Activated T-cell treated with anti-CD3 and anti-CD28 coated beads for 48 hours (primary cell): Measurements from ENCODE around the gene WHAMM.
"Not testable (repeated sequence)": the region's sequence is repeated elsewhere in the genome, so short reads cannot be mapped to it uniquely, and the experiment has no call there.

Experiments used
- DNase-seq: peaks from one replicate; pipeline ENCODE4 v3.0.0-alpha.2; 2020; ENCODE audit warnings: low read depth

Gene WHAMM

DNA sequence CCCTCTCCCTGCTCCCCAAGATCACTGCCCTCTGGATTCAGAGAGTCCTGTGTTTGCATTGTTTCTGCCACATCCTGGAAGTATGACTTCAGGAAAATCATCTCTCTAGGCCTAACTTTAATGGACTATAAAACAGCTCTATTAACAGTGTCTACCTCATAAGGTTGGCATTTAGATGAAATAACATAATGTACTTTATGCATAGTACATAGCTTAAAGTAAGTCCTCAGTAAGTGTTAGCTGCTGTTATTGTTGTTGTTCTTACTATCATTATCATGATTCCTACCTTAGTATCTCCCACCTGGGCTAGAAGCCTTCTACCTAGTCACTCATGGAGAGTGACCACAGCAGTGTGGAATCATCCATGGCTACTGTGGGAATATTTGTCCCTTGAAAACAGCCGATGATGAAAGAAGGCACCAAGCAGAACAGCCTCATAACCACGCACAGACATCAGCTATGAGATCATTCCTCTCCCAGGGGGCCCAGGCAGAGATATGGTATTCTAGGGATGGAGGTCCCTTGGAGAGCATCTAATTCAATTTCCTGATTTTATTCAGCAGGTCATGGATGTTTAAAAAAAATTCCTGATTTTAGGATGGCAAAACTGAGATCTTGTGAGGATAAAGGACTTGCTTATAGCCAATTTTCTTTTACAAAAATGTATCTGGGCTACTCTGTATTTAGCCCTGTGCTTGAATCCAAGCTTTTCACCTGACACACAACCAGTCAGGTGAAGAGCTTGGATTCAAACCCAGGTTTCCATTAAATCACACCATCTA, 5.4 kb upstream of the WHAMM start:
- DNase-seq: no peak

DNA sequence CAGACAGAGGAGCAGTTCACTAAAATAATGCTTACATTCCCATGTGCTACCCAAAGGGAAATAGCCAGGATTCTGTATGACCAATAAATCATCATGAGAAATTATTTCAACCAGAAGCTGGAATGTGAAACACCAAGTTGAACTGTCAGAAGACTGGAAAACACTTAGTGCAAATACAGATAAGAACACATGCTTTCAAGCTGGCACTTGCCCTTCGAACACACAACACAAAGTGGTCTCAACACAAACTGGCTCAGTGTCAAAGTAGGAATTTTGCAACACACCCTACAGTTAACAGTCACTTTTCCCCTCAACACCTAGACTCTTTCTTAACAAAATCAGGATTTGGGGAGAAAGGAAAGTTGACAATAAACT, 4.9 kb upstream of the WHAMM start:
- DNase-seq: no peak

DNA sequence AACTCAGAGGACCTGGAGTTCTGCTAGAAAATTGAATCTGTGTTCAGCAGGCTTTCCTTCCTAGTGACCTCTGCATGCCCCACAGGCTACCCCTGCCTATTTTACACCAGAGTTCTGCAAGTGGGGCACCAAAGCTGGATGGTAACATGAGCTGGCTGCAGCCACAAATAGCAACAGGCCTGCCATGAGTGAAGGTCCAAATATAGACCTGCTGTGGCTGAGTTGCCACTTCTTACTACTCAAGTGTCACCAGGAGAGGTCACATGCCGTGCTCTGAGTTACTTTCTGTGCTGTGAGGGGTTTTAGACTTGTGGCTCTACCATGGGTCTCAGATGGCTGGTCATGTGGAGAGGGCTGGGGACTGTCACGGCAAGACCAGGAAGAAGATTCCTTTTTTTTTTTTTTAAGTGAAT, 3.4 kb upstream of the WHAMM start, which contains the start of gene FSD2:
Gene FSD2, minus strand, starts transcription at position 76 of the 413 bp plus-strand sequence. CDS start 18,679 bp downstream, outside the sequence.
- no peak for DNase-seq

DNA sequence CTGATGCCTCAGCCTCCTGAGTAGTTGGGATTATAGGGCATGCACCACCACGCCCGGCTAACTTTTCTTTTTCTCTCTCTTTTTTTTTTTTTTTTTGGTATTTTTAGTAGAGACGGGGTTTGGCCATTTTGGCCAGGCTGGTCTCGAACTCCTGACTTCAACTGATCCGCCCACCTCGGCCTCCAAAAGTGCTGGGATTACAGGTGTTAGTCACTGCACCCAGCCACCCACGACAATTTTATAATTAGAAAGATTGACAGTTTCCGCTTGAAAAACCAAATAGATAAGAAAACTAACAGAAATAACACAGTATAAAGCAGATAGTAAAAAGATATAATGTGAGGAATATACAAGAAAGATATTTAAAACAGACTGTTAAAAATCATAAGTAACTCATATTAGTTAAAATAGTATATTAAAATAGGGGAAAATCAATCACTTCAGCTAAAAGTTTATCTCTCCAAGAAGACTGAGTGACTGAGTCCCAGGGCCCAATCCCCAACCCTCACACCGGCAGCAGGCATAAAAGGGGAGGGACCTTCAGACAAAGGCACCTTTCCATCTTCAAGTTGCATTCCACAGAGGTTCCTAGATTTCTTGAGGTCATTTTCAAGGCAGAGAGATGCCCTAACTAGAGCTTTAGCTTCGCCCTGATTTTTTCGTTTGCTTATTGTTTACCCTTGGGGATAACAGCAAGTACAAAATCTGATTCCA, 1.4 kb upstream of the WHAMM start:
- DNase-seq: no peak

DNA sequence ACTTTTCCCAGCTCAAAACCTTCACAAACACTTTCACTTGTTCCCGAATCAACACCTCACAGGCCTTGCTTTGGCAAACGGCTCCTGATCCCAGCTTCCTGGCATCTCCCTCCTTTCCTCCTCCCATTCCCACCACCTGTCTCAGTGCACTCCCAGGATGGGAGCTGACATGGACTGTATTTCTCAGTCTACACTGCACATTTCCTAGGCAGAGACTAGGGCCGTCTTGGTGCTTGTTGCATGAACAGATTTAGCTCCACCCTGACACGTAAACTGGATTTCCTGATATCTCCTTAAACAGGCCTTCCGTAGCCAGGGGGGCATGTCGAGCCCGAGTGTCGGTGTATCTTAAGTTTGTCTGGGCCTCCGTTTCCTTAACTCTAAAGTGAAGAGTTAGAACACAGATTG, 790 bp upstream of the WHAMM start:
- DNase-seq: no peak

DNA sequence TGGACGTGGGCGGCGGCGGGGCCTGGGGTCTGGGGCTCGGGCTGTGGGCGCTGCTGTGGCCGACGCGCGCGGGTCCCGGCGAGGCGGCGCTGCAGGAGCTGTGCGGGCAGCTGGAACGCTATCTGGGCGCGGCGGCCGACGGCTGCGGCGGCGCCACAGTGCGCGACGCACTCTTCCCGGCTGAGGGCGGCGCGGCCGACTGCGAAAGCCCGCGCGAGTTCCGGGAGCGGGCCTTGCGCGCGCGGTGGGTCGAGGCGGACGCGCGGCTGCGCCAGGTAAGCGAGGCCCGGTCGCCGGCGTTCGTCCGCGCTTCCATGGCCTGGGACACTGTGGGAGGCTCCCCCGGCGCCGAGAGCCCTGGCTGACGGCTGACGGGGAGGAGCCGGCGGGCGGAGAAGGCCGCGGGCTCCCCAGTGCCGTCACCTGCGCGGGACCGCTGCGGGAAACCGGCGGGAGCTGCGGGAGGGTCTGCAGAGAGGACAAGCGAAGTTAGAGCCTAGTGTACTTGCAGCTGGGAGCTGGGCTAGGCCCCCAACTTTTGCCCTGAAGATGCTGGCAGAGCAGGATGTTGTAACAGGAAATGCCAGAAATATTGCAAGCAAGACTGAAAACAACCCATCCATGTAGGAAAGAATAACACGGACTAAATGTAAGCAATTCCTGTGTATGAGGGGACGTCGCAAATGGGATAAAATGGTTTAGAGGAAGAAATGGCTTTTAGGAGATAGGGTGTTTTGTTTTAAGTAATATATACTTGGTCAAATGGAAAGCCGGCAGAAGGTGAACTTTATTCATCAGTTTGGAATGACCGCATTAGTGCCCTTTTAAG, 847 bp downstream of the WHAMM start:
- DNase-seq: peak; percentile 31

DNA sequence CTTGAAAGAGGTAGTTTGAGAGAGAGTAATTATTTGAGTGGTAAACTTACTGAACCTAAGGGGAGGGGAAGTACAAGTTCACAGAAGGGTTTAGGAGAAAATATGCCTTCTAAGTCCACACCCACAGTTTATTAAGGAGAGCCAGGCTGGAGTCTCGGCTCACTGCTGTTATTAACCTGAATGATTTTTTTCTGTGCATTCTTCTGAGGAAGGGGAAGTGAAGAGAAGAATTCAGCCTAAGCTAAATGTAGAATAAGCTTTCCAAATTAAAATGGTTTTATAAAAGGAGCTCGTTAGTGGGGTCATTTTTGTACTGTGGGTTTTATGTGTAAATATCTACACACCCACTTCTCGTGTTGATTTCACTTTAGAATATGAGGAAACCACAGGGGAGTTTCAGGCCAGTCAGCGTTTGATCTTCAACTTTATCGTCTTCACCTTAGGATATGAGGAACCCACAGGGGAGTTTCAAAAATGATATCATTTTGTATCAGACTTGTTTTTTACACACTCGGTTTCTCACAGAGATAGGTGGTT, 1.5 kb downstream of the WHAMM start:
- no peak for DNase-seq

DNA sequence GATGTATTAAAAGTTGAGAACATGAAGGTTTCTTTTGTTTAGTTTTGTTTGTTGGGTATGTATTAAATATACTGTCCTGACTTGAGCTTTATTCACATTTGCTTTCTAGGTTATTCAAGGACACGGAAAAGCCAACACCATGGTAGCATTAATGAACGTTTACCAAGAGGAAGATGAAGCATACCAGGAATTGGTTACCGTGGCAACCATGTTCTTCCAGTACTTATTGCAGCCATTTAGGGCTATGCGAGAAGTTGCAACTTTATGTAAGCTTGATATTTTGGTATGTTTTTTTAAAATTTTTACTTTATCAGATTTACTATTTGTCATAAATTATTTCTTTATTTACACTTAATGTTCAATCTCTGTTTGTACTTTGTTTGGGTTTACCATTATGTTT, 3.6 kb downstream of the WHAMM start:
- no peak for DNase-seq

DNA sequence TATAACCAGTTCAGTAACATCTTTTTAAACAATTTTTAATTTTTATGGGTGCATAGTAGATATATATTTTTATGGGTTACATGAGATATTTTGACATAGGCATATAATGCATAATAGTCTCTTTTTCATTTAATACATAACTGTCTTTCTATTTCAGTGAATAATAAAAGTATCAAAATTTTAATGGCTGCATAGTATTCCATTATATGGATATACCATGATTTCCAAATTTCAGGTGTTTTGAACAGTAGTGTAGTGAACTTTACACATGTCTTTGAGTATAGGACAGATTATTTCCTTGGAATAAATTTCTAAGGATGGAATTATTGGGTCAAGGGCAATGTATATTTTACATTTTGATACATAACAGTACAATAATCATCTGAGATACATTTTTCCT, 10.7 kb downstream of the WHAMM start:
- DNase-seq: no peak

DNA sequence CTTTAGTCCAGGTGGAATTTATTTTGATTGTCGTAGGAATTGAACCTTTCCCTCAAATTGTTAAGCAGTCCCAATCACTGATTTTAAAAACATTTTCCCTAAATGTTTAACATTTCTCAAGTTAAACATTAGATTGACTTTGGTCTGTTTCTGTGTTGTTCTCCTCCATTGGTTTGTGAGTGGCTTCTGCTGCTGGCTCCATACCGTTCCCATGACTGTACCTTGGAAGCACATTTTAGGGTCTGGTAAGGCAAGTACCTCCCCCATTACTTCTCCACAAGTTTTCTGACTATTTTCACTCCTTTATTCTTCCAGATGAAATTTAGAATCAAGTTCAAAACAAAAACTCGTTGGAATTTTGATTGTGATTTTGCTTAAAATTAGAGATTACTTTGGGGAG, 12.0 kb downstream of the WHAMM start:
- not testable (repeated sequence) for DNase-seq

DNA sequence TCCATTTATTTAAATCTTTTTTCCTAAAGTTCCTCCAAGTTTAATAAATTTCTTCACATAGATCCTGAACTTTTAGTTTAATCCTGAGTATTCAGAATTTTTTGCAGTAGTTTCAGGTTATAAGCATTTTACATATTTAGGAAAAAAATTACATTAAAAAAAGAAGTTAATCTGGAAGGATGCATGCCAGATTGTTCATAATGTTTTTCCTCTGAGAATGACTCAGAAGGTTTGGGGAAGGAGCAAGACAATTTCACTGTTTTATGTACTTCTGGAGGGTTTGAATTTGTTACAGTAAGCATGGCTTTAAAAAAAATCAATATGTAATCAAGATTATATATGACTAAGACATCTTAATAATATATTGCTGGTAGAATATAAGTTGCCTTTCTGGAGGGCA, 12.4 kb downstream of the WHAMM start:
- DNase-seq: not testable (repeated sequence)

DNA sequence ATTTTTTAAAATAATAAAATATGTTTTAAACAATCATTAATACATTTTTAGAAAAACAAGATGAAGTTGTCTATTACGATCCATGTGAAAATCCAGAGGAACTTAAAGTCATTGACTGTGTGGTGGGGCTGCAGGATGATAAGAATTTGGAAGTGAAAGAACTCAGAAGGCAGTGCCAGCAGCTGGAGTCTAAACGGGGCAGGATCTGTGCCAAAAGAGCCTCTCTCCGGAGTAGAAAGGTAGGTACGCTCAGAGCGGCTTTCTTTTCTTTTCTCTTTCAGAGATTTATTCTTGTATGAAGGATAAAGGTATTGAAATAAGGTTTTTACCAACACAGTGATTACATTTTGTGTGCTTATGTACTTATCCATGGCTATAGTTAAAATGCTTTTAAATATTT, 13.6 kb downstream of the WHAMM start:
- no peak for DNase-seq

DNA sequence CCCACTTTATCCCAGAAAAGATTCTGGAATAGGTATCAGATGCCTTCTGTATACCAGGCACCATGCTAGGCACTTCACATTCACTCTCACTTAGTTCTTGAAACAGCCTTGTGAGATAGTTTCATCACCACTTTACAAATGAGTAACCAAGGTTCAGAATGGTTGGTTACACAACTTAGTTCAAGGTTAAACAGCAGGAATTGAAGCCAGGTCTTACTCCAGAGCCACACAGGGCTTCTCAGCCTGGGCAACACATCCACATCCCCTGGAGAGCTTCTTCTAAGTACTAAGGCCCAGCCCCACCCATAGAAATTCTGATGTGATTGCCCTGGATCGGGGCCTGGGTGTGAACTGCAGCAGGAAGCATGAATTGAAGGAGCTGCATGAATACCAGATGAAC, 18.6 kb downstream of the WHAMM start:
- no peak for DNase-seq

DNA sequence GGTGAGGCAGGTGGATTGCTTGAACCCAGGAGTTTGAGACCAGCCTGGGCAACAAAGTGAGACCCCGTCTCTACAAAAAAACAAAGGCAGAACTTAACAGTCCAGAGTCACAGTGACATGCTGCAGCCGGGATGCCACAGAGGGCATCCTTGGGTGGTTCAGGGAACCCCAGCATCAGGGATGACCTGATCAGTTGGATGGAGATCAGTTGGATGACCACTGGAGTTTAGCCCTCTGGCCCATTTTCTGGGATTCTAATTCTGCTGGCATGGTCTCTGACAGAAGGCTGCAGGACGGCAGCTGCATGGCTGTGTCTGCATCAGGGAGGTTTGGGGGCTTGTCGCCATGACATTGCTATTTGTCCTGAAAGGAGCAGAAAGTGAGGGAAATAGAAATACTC, 19.8 kb downstream of the WHAMM start:
- no peak for DNase-seq

DNA sequence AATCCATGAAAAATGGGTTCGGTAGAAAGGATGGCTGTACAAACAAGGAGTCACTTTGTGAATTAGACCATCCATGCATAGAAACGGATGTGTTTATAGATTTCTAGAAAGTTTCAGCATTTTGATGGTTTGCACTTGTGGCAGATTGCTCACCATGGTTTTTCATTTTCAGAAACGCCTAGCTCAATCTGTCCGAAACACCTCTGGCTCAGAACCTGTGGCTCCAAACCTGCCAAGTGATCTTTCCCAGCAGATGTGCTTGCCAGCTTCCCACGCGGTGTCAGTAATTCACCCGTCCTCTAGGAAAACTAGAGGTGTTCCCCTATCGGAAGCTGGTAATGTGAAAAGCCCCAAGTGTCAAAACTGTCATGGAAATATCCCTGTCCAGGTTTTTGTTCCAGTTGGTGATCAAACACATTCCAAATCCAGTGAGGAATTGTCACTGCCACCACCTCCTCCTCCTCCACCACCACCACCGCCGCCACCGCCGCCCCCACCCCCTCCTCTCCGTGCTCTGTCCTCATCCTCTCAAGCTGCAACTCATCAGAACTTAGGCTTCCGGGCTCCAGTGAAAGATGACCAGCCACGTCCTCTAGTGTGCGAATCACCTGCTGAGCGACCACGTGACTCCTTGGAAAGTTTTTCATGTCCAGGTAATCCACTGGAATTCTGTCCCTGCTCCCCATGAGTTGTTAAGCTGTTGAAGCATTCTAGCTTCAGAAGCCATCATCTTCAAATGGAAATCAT, 21.2 kb downstream of the WHAMM start:
- no peak for DNase-seq

DNA sequence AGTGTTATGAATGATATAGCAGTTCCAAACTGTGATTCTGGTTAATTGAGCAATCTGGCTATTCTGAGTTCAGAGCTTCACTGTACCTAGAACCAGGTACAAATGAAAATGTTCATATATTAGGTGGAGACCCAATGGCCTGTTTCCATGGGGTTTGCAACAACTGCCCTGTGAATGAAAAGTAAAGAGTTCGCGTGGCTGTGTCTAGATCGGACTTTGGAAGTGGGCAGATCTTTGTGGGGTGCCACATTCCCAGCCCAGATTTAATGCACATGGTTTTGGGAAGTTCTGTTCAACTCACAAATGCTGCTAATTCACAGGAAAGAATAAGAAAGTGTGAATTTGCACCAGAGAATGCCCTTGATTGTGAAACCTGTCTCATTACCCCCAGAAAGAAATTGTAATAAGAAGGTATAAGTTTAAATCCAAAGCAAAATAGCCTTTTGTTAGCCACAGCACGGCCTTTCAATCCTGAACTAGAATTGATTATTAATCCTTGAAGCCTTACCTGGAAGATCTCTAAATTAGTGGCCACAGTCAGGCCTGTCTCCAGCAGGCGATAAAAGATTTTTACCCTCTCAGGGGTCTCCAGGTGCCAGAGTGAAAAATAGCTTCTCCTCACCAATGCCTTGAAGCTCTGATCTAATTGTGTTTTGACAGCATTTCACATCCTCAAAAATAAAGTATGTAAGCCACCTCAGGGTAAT, 22.6 kb downstream of the WHAMM start:
- DNase-seq: no peak

DNA sequence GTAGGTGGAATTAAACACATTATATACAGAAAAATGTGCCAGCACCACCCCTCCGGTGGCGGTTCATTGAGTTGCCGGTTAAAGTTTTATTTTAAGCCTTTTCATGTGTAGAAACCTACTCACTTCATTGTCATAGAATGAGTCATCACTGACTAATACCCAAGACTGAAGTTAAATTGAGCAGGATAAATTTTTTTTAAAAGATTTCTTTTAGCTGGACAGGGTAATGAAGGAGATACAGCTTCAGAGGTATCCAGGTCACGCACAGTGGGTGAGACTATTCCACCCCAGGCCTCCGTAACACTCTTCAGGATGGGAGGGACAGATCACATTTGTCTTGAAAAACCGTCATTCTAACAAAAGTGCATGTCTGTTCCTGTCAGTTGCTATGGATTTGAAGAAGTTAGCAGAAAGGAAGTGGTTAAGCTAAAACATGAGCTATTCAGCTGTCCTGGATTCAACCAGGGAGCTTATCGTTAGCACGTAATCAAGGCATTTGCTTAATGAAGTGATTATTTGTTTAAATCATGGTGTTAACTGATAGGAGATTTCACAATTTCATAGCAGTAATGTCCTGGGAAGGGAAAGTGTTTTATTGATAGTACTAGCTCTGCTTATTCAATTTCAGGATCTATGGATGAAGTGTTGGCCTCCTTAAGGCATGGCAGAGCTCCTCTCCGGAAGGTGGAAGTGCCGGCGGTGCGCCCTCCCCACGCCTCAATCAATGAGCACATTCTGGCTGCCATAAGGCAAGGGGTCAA, 23.4 kb downstream of the WHAMM start:
- no peak for DNase-seq

DNA sequence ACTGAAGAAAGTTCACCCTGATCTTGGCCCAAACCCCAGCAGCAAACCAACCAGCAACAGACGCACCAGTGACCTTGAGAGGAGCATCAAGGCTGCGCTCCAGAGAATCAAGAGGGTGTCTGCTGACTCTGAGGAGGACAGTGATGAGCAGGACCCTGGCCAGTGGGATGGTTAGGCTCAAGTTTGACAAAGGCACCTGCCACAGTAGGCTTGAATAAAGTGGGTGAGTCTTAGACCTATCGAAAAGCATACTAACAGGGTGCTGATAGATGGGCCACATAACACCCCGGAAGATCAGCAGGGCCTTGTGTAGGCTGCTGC, 23.9 kb downstream of the WHAMM start:
- no peak for DNase-seq

DNA sequence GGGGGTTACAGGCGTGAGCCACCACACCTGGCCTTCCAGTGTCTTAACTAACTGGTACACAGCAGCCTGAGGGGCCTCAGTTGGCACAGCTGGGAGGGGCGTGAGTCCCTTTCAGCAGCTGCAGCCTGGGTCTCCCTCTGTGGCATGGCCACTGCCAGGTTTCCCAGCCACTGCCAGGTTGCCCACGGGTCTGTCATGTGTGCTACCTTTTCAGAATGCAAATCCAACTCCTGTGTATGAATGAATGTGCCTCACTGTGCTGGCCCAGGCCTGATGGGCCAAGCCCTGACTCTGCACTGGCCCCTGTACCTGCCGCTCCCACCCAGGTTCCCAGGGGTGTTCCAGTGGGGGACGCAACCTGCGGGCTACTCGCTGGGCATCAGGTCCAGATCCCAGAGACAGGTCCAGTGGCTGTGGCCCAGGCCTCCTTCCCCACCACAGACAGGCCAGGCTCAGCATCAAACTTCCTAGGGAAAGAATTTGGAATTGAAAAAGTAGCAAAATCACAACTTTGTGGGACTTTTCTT, 26.0 kb downstream of the WHAMM start:
- DNase-seq: no peak

DNA sequence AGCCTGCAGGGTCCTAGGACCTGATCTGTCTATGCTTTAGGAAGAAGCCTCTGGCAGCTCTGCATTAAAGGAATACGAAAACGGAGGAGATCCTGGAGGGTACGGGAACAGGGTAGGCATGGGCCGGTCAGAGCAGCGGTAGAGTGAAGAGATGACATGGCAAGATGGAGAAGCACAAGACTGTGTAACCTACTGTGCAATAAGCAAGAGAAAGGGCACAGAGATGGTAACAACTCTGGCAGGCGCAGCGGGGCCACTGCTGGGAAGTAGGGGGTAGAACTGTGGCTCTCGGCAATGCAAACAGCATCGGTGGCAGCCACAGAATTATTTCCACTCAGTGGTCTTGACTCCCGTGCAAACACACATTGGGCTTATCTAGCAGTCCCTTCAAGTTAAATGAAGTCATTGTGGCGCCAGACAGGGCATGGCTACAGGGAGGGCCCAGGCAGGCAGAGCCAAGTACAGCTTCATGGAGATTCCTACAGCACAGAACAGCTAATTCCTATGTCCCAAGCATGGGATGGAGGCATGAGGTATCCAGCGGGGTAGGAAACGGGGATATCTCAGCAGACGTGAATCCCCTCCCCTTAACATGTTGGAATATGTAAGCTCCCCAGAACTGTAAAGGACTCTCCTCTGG, 28.8 kb downstream of the WHAMM start:
- DNase-seq: no peak
